Karpas-422 (cell line): Measurements from ENCODE around the gene MUC6. TPM values are rescaled to one million over a fixed set of nuclear protein-coding genes. Genes with fewer than 3 reads are reported as not detected.

Experiments used
- DNase-seq: peaks from one replicate; pipeline ENCODE4 v3.0.0-alpha.2; 2015
- H2AFZ ChIP-seq: fragments of 200-600 bp; sonication (generic); 2 replicates; pipeline ENCODE4 v1.6.1; 2014; ENCODE audit warnings: antibody characterized with exemption, low read length, mixed read lengths
- H3K27ac ChIP-seq: fragments of 200-600 bp; sonication (generic); 2 replicates; pipeline ENCODE4 v1.5.1; 2014; ENCODE audit warnings: mild to moderate bottlenecking, low read length, moderate library complexity
- H3K27me3 ChIP-seq: fragments of 200-600 bp; sonication (generic); 2 replicates; pipeline ENCODE4 v1.6.1; 2014; ENCODE audit warnings: low read length, mixed read lengths
- H3K36me3 ChIP-seq: fragments of 200-600 bp; sonication (generic); 2 replicates; pipeline ENCODE4 v1.6.1; 2014; ENCODE audit warnings: low read length, mixed read lengths; ENCODE audit not compliant: insufficient read depth
- H3K4me1 ChIP-seq: fragments of 200-600 bp; sonication (generic); 2 replicates; pipeline ENCODE4 v1.6.1; 2014; ENCODE audit warnings: mild to moderate bottlenecking, low read length, mixed read lengths
- H3K4me2 ChIP-seq: fragments of 200-600 bp; sonication (generic); 2 replicates; pipeline ENCODE4 v1.6.1; 2014; ENCODE audit warnings: low read length, low read depth, mild to moderate bottlenecking; ENCODE audit not compliant: poor library complexity, severe bottlenecking
- H3K4me3 ChIP-seq: fragments of 200-600 bp; sonication (generic); 2 replicates; pipeline ENCODE4 v1.5.1; 2014; ENCODE audit warnings: mild to moderate bottlenecking, antibody characterized with exemption, low read length, mixed read lengths
- H3K79me2 ChIP-seq: fragments of 200-600 bp; sonication (generic); 2 replicates; pipeline ENCODE4 v1.6.1; 2014; ENCODE audit warnings: mild to moderate bottlenecking, low read length, mixed read lengths
- H3K9ac ChIP-seq: fragments of 200-600 bp; sonication (generic); 2 replicates; pipeline ENCODE4 v1.6.0; 2014; ENCODE audit warnings: low read length
- H3K9me2 ChIP-seq: fragments of 200-600 bp; sonication (generic), shearing (Covaris generic); replicated peaks from 2 replicates; pipeline ENCODE4 v1.6.0; 2014; ENCODE audit warnings: mild to moderate bottlenecking, low read length, moderate library complexity; ENCODE audit not compliant: insufficient read depth
- H3K9me3 ChIP-seq: fragments of 300-700, 200-600 bp; sonication (generic); 2 replicates; pipeline ENCODE4 v1.6.1; 2014; ENCODE audit warnings: low read length, mixed read lengths
- H4K20me1 ChIP-seq: fragments of 200-600 bp; sonication (generic); 2 replicates; pipeline ENCODE4 v1.6.1; 2014; ENCODE audit warnings: mild to moderate bottlenecking, antibody characterized with exemption, low read length, low read depth; ENCODE audit not compliant: insufficient read depth
- total RNA-seq: library from RNA; depleted of rRNA; stranded (reverse); fragments of >200 nt; shearing (Covaris generic); gene quantifications from 2 replicates; pipeline ENCODE4 v1.2.3, GENCODE V29; 2014; ENCODE audit warnings: low replicate concordance

Gene MUC6
- total RNA-seq, 1 experiment from 2014 or later: not detected

DNA sequence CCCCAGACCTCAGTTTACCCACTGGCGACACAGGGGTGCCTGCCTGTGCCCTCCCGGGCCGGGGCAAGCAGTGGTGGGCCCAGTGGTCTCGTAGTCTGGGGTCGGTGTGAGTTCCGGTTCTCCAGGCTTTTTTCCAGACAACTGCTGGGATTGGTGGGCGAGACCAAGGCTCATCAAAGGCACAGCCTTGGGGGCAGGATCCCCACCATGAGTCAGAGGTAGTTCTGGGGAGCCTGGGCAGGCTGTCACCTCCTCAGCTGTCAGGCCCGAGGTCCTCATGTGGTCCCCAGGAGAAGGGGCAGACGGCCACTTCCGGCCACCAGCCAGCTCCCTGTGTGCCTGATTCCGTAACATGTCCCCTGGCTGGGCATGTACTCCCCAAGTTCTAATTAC, 37.3 kb upstream of the MUC6 start:
- DNase-seq: no peak
- H3K79me2 ChIP-seq: no peaks in the 10 kb centered on the region
- no peaks in the 10 kb centered on the region for H3K9me3 ChIP-seq
- no peaks in the 10 kb centered on the region for H4K20me1 ChIP-seq
- H3K27me3 ChIP-seq: no peaks in the 10 kb centered on the region
- no peak overlapping the region for H3K27ac ChIP-seq
- no peaks in the 10 kb centered on the region for H3K4me1 ChIP-seq
- no peak overlapping the region for H3K4me2 ChIP-seq
- H2AFZ ChIP-seq: no peak overlapping the region
- H3K4me3 ChIP-seq: no peak overlapping the region
- no peak overlapping the region for H3K9ac ChIP-seq
- no peaks in the 10 kb centered on the region for H3K9me2 ChIP-seq
- no peaks in the 10 kb centered on the region for H3K36me3 ChIP-seq

- Histone ChIP-seq H3K4me2 (no peak overlapping the region), H3K9me2 (no peaks in the 10 kb centered on the region), H3K27ac (no peak overlapping the region), H3K9ac (no peak overlapping the region), H3K27me3 (no peaks in the 10 kb centered on the region), H3K4me3 (no peak overlapping the region), H3K36me3 (no peaks in the 10 kb centered on the region), H2AFZ (no peak overlapping the region), H4K20me1 (no peaks in the 10 kb centered on the region), H3K79me2 (no peaks in the 10 kb centered on the region), H3K9me3 (no peaks in the 10 kb centered on the region), H3K4me1 (no peaks in the 10 kb centered on the region)
- no peak for DNase-seq
Observed at GRCh38 chr11:1073261-1073724, 36.8 kb upstream of the MUC6 start.

GRCh38 chr11:1072821-1073231, 36.3 kb upstream of the MUC6 start:
- no peaks in the 10 kb centered on the region for H3K36me3 ChIP-seq
- no peaks in the 10 kb centered on the region for H3K9me3 ChIP-seq
- H3K9ac ChIP-seq: no peak overlapping the region
- H3K4me2 ChIP-seq: no peak overlapping the region
- H3K4me3 ChIP-seq: no peak overlapping the region
- no peaks in the 10 kb centered on the region for H4K20me1 ChIP-seq
- no peaks in the 10 kb centered on the region for H3K27me3 ChIP-seq
- H3K79me2 ChIP-seq: no peaks in the 10 kb centered on the region
- no peaks in the 10 kb centered on the region for H3K9me2 ChIP-seq
- no peak overlapping the region for H3K27ac ChIP-seq
- no peaks in the 10 kb centered on the region for H3K4me1 ChIP-seq
- DNase-seq: no peak
- no peak overlapping the region for H2AFZ ChIP-seq

- Histone ChIP-seq H3K4me1 (no peaks in the 10 kb centered on the region), H4K20me1 (no peaks in the 10 kb centered on the region), H3K9me2 (no peaks in the 10 kb centered on the region), H2AFZ (no peak overlapping the region), H3K4me3 (no peak overlapping the region), H3K9me3 (no peaks in the 10 kb centered on the region), H3K79me2 (no peaks in the 10 kb centered on the region), H3K27me3 (no peaks in the 10 kb centered on the region), H3K36me3 (no peaks in the 10 kb centered on the region), H3K9ac (no peak overlapping the region), H3K27ac (no peak overlapping the region), H3K4me2 (no peak overlapping the region)
- DNase-seq: no peak
Observed at GRCh38 chr11:1072116-1072820, 35.8 kb upstream of the MUC6 start.

DNA sequence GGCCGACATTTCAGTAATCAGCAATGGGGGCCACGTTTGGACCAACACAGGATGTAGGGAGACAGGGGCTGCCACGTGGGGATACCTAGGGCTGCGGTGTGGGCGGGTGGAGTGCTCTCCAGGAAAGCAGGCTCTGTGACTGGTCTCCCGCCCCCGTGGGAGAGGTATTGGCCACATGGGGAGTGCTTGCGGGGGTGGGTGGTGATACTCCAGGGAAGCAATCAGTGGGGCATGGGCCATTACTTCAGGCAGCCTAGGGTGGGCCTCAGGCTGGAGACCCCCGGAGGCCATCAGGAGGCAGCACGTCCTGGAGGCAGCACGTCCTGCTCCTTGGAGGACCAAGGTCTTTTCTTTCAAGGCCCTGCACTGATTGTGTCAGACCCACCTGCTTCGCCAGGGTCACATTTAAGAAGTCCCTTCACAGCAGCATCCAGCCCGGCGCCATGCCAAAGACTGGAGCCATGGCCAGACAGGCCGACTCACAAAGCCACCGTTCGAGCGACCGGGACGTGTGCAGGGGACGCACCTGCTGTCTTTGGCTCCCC, 35.1 kb upstream of the MUC6 start:
- DNase-seq: no peak
- H3K9ac ChIP-seq: no peak overlapping the region
- no peak overlapping the region for H3K27ac ChIP-seq
- no peak overlapping the region for H2AFZ ChIP-seq
- no peaks in the 10 kb centered on the region for H3K9me2 ChIP-seq
- no peaks in the 10 kb centered on the region for H4K20me1 ChIP-seq
- no peaks in the 10 kb centered on the region for H3K79me2 ChIP-seq
- H3K9me3 ChIP-seq: no peaks in the 10 kb centered on the region
- H3K4me1 ChIP-seq: no peaks in the 10 kb centered on the region
- H3K4me2 ChIP-seq: no peak overlapping the region
- H3K4me3 ChIP-seq: no peak overlapping the region
- H3K27me3 ChIP-seq: no peaks in the 10 kb centered on the region
- H3K36me3 ChIP-seq: no peaks in the 10 kb centered on the region

DNA sequence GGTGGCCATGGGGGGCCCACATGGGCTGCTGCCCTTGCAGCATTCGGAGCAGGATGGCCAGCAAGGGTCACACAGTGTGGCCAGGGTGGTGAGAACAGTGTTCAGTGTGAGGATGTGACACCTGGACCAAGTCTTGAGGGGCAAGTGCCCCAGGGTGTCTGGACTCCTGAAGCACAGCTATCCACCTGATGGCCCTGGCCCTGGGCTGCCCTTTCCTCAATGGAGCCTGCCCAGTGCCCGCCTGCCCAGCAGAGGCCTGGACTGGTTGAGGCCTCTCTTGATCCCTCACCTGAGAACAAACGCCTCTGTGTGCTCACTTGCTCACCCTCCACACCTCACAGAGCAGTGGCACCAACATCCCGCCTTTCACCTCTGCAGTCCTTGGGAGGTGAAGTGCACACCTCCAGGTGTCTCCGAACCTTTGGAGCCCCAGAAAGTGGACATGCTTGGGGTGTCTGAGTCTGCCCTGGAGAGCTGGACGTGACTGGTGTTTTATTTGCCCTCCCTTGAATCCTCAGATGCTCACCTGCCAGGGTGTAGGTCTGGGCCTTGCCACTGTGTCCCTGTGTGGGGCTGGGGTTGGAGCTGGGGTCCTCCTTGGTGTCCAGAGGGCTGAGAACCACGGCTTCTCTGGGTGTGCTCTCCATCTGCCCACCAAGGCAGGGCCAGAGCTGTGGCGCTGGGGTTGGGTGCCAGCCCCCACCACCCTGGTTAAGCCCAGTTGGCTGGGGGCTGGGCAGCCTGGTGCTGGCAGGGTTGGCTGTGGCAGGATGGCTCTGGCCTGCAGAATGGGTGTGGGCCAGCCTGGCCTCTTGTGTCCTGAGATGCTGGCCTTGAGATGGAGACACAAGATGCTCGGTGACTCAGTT, 34.3 kb upstream of the MUC6 start:
- no peaks in the 10 kb centered on the region for H3K27me3 ChIP-seq
- H2AFZ ChIP-seq: no peak overlapping the region
- H3K9me2 ChIP-seq: no peaks in the 10 kb centered on the region
- H3K27ac ChIP-seq: no peak overlapping the region
- DNase-seq: no peak
- no peaks in the 10 kb centered on the region for H3K9me3 ChIP-seq
- H3K9ac ChIP-seq: no peak overlapping the region
- H3K79me2 ChIP-seq: no peaks in the 10 kb centered on the region
- no peak overlapping the region for H3K4me3 ChIP-seq
- no peaks in the 10 kb centered on the region for H3K36me3 ChIP-seq
- H4K20me1 ChIP-seq: no peaks in the 10 kb centered on the region
- H3K4me1 ChIP-seq: no peaks in the 10 kb centered on the region
- no peak overlapping the region for H3K4me2 ChIP-seq

DNA sequence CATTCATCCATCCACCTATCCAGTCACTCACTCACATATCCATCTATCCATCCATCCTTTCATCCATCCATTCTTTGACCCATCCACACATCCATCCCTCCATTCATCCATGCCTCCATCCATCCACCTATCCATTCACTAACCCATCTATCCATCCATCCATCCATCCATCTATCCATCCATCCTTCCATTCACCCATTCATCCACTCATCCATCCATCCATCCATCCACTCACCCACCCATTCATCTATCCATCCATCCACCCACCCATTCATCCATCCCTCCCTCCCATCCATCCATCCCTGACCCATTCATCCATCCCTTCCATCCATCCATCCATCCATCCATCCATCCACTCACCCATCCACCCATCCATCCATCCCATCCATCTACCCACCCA, 33.2 kb upstream of the MUC6 start:
- Histone ChIP-seq H4K20me1 (no peaks in the 10 kb centered on the region), H3K9ac (no peak overlapping the region), H2AFZ (no peak overlapping the region), H3K79me2 (no peaks in the 10 kb centered on the region), H3K9me2 (no peaks in the 10 kb centered on the region), H3K4me2 (no peak overlapping the region), H3K27ac (no peak overlapping the region), H3K36me3 (no peaks in the 10 kb centered on the region), H3K27me3 (no peaks in the 10 kb centered on the region), H3K4me1 (no peaks in the 10 kb centered on the region), H3K4me3 (no peak overlapping the region), H3K9me3 (no peaks in the 10 kb centered on the region)
- no peak for DNase-seq

GRCh38 chr11:1067812-1068496, 31.4 kb upstream of the MUC6 start:
- H3K9me2 ChIP-seq: no peaks in the 10 kb centered on the region
- H3K9me3 ChIP-seq: no peaks in the 10 kb centered on the region
- H4K20me1 ChIP-seq: no peaks in the 10 kb centered on the region
- H3K4me3 ChIP-seq: no peak overlapping the region
- no peaks in the 10 kb centered on the region for H3K36me3 ChIP-seq
- H3K27me3 ChIP-seq: no peaks in the 10 kb centered on the region
- no peak overlapping the region for H2AFZ ChIP-seq
- no peaks in the 10 kb centered on the region for H3K79me2 ChIP-seq
- H3K4me1 ChIP-seq: peaks cover 4% of the 10 kb centered on the region; the same call in 1 of the 2 replicates
- H3K27ac ChIP-seq: no peak overlapping the region
- H3K4me2 ChIP-seq: no peak overlapping the region
- no peak for DNase-seq
- no peak overlapping the region for H3K9ac ChIP-seq
